NB4 (cell line): ENCODE data around the gene FXYD1.
A peak's percentile ranks its signal among the peaks of the same experiment; 100 is the strongest.

Experiments
- DNase-seq: peaks from one replicate; pipeline ENCODE4 v3.0.0; 2010; ENCODE audit warnings: low read depth
- H3K4me3 ChIP-seq: one replicate; pipeline ENCODE4 v1.5.1; 2011; ENCODE audit warnings: mild to moderate bottlenecking, low read depth, low read length, moderate library complexity
- CTCF ChIP-seq: IDR thresholded peaks from one replicate; pipeline ENCODE4 v1.5.1; 2012; ENCODE audit warnings: low read depth, low read length
- MAX ChIP-seq: IDR thresholded peaks from 2 replicates; pipeline ENCODE4 v1.6.1; 2011; ENCODE audit warnings: low read depth, low read length
- MYC ChIP-seq: IDR thresholded peaks from 2 replicates; pipeline ENCODE4 v1.6.1; 2011; ENCODE audit warnings: low read depth, low read length
- POLR2A ChIP-seq: IDR thresholded peaks from 2 replicates; pipeline ENCODE4 v1.6.1; 2011; ENCODE audit warnings: mild to moderate bottlenecking; ENCODE audit not compliant: insufficient read length; ENCODE audit errors: extremely low read depth

FXYD1 gene

GRCh38 chr19:35169221-35169995, 30.8 kb downstream of the FXYD1 start:
- TF ChIP-seq POLR2A, result no peak
- no peak for TF ChIP-seq MAX
- TF ChIP-seq CTCF, result no peak
- TF ChIP-seq MYC, result no peak
- DNase-seq, result no peak
- H3K4me3 ChIP-seq, result no peak overlapping the region

GRCh38 chr19:35170359-35171061, 31.9 kb downstream of the FXYD1 start:
- DNase-seq, result peak; percentile 10
- no peak overlapping the region for H3K4me3 ChIP-seq
- TF ChIP-seq MAX (no peak), POLR2A (no peak), MYC (no peak), CTCF (no peak)

DNA sequence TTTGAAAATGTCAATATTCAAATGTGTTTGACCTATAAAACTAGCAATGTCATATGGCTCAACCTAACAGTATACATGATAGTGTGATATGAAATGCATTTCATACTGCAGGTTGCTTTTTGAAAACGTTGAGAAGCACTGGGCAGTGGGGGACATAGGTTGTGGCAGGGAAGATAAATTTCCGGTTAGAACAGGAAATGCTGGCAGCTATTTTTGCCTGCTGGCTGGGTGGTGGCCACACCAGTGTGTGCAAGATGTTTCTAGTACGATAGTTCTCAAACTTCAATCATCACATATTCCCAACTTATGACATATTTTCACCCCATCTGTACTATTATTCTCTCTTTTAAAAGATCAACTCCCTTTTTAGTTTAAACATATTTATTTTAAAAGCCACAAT, 33.1 kb downstream of the FXYD1 start:
- DNase-seq, result no peak
- no peak overlapping the region for H3K4me3 ChIP-seq
- TF ChIP-seq MAX (no peak), MYC (no peak), POLR2A (no peak), CTCF (no peak)

- H3K4me3 ChIP-seq, result no peak overlapping the region
- TF ChIP-seq MYC (no peak), CTCF (no peak), POLR2A (no peak), MAX (no peak)
- no peak for DNase-seq
Observed at GRCh38 chr19:35174226-35174625, 35.6 kb downstream of the FXYD1 start.

DNA sequence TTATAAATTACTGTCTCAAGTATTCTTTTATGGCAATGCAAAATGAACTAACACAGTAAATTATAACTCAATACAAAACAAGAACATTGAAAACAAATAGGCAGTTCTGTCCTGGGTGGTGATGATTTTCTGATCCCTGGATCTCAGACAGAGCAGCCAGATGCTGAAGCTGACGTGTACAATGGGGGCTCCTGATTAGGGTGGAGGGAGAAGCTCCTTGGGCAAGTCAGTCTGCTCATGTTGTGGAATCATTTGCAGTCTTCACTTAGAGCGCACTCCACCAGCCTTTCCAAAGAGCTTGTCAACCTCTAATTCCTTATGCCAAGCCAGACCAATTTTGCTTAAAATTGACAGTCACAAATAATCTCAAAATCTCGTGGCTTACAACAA, 37.6 kb downstream of the FXYD1 start:
- TF ChIP-seq CTCF, result no peak
- no peak for TF ChIP-seq MYC
- TF ChIP-seq POLR2A, result no peak
- TF ChIP-seq MAX, result no peak
- no peak overlapping the region for H3K4me3 ChIP-seq
- DNase-seq, result no peak
